ENCODE data around the gene MKRN2.

MKRN2 gene

DNA sequence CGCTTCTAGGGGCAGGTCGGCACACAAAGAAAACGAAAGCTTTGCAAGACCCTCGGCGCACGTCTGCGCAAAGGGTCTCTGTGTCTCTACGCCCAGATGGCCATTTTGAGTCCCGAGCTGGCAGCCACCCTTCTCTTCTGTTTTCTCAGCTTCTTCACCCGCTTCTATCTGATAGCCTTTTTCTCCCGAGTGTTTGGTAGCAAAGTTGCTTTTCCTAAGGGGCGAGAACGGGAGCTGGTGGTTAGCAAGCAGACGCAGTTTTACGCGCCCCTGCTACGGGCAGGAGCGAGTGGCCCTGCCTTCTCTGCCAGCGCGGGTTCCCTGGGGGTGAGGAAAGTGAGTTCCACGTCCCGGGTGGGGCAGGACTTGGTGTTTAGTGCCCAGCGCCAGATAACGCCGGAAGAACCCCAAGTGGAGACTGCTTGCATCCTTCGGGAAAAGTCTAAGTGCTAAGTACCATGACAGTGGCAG is 2.9 kb upstream of the MKRN2 start:
- DNase-seq = peak in 4 of 56 donors; percentile 3 to 14 (median 6)

DNA sequence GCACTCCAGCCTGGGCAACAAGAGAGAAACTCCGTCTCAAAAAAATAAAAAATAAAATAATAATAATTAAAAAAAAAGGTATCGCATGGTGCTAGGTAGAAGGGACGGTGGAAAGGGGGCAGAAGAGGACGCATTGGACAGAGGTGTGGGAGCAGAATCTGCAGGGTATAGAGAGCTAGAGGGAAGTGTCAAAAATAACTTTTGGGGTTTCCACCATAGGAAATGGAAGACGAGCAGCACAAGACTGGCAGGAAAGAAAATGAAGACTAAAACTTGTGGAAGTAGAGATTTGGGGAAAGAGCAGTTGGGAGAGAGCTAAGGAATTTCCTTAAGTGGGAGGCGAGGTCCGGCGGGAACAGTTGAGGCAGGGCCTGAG is 585 bp upstream of the MKRN2 start:
- DNase-seq = no peak

DNA sequence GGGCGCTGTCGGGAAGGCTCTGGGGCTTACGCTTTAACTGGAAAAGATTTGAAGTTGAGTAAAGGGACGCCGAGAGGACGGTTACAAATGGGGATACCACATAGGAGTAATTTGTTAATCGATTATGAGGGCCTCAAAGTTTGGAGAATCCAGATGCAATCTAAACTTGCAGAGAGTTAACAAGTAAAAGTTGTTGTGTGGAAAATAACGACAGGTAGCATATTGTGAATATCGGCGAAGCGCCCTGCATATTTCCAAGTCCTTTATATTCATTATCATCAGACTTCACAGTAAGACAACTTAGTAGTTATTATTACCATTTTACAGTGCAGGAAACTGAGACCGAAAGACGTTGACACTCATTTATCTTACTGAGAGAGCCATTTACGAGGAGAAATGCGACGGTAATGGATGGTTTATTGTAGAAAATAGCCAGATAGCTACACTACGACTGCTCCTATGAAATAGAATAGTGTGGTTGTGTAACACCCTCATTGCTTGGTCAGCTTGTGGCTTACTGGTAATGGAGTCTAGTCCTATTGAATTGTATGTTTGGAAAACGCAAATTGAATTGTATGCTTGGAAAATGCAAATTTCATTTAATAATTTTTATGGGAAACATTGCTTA is 700 bp downstream of the MKRN2 start:
- no peak for DNase-seq

DNA sequence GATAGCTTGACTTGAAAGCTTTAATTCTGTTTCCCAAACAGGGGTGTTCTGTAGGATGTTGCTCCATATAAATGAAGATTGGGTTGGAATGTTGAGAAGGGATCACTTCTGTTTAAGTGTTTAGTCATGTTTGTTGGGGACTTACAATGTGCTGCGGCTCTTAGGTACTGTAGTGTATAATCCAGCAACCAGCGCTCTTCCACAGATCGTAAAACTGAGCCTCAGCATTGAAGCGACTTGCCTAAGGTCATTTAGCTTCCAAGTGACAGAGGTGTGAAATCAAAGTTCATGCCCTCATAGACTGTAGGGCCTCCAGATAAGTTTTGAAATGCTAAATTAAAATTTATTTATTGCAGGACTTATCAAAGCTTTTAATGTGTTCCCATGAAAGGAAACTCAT is 1.8 kb downstream of the MKRN2 start:
- no peak for DNase-seq

DNA sequence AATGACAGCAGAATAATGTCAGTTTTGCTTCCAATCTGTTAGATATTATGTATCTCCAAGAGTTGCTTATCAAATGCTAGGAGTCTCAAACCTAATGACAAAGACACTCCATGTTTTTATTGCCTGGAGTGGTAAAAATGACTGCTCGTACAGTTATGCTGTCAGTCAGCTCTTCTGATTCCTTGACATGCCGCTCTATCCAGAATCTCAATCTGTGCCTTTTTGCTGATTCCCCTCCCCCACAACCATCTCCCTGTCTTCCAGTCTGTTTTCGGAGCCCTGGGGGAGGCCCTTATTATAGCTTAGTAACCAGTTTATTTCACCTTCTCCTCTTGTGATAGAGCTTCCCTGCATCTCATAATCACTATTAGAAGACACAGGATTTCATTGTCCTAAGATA is 2.6 kb downstream of the MKRN2 start:
- DNase-seq = no peak

DNA sequence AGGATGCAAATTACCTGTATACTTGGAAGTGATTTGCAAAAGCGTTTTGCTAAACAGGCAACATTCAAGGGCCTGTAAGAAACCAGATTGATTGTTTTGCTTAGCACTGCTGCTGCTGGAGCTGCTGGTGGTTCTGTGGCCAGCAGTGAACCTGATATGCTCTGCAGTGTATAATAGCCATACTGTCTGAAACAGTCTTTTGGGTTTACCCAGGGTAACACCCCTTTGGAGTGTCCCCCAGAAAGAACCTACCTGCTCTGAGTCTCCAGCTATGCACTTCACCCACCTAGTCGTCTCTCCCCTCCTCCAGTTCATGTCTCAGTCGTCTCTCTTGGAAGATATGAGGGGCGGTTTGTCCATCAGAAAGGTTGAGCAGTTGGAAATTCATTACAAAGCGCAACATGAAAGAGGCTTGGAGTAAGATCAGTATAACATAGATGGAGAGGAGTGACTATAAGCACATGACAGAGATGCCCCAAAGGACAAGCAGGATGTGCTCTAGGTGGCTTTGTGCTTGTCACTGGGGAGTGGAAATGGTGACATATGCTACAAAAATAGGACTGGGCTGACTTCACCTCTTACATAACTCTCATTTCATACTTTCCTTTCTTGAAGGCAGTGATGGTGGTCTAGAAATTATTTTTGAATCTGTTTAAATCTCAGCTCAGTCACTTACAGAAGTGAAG is 3.8 kb downstream of the MKRN2 start:
- no peak for DNase-seq

DNA sequence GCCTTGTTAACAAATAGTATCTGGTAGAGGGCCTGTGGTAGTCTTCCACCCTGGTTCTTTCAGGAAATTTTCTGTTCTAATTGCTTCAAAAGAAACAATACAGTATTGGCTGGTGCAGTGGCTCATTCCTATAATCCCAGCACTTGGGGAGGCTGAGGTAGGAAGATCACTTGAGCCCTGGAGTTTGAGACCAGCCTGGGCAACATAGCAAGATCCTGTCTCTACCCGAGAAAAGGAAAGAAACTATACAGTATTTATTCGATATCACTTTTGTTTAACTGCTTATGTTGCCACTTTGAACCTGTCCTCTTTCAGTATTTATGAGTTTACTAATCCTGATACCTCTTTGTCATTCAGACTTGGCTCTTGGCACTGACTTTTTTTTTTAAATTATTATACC is 4.5 kb downstream of the MKRN2 start:
- no peak for DNase-seq

DNA sequence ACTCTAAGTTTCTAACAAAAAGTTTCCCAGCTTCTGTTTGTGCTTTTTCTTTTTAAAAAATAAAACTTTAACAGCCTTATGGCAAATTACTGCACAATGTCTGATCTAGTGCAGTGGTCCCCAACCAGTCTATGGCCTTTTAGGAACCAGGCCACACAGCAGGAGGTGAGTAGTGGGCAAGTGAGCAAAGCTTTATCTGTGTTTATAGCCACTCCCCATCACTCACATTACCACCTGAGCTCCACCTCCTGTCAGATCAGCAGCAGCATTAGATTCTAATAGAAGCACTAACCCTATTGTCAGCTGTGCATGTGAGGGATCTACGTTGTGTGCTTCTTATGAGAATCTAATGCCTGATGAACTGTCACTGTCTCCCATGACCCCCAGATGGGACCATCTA is 5.6 kb downstream of the MKRN2 start:
- no peak for DNase-seq

DNA sequence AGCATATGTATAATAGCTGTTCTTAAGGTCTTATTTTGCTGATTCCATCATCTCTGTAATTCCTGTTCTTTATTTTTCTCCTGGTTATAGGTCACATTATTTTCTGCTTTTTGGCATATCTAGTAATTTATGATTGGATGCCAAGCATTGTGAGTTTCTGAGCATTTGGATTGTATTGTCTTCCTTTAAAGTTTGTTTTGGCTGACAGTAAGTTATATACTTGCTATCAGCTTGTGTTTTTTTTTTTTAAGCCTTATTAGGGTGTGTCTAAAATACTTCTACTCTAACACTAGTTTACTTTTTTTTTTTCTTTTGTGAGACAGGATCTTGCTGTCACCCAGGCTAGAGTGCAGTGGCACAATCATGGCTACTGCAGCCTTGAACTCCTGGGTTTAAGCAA is 10.1 kb downstream of the MKRN2 start:
- DNase-seq = no peak

DNA sequence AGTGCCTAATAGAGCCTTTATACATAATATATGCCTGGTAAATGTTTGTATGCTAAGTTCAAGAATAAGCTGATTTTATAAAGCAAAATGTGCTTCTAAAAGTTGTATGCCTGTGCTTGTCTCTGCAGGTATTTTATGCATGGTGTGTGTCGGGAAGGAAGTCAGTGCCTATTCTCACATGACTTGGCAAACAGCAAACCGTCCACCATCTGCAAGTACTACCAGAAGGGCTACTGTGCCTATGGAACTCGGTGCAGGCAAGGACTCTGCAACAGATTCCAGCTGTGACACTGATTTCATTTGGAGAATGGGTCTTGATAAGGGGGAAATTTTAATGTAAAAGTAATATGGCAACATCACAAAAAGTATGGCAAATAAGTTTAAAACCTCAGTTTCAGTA is 11.9 kb downstream of the MKRN2 start:
- no peak for DNase-seq

DNA sequence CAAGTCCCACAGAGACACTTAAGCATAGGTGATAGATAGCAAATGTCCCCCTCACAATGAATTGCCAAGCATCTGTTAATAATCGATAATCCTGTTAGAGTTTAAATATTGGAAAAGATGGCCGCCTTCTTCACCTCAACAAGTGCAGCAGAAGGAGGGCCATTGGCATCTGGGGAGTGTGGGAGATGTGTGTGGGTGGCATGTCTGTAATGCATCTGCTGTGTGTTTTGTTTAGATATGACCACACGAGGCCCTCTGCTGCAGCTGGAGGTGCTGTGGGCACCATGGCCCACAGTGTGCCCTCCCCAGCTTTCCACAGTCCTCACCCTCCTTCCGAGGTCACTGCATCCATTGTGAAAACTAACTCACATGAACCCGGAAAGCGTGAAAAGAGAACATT is 12.9 kb downstream of the MKRN2 start:
- DNase-seq = no peak

DNA sequence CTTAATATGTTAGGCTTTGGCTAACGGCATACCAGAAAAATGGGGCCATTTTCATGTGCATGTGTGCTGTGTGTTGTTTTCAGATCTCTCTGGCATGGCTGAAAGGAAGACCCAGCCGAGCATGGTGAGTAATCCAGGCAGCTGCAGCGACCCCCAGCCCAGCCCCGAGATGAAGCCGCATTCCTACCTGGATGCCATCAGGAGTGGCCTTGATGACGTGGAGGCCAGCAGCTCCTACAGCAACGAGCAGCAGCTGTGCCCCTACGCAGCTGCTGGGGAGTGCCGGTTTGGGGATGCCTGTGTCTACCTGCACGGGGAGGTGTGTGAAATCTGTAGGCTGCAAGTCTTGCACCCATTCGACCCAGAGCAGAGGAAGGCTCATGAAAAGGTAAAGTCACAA is 15.1 kb downstream of the MKRN2 start:
- DNase-seq = no peak

DNA sequence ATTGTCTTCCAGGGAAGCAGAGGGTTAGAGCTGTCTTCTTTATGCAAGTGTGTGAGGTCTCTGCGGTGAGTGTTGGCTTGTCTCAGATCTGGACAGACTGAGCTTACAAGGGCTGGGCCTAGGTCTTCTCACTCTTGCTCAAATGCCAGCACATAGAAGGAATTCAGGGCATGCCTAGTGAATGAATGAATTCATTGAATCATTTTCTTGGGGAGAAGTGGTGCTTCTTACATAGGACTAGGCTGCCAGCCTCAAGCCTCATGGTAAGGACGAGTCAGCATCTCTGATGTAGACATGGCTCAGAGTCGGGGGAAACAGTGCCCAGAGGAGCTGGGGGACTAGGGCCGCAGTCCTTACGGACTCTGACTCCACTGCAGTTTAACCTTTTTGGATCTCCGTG is 17.2 kb downstream of the MKRN2 start:
- DNase-seq = no peak

DNA sequence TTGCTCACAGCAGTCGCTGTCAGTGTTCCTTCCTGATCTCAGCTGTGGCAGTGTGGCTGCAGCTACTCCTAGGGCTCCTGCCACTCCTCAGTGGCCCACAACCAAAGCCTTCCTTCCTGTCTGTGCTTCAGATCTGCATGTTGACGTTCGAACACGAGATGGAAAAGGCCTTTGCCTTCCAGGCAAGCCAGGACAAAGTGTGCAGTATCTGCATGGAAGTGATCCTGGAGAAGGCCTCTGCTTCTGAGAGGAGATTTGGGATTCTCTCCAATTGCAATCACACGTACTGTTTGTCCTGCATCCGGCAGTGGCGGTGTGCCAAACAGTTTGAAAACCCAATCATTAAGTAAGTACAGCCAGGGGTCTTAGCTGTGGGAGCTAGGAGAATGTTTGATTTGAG is 17.8 kb downstream of the MKRN2 start:
- no peak for DNase-seq

DNA sequence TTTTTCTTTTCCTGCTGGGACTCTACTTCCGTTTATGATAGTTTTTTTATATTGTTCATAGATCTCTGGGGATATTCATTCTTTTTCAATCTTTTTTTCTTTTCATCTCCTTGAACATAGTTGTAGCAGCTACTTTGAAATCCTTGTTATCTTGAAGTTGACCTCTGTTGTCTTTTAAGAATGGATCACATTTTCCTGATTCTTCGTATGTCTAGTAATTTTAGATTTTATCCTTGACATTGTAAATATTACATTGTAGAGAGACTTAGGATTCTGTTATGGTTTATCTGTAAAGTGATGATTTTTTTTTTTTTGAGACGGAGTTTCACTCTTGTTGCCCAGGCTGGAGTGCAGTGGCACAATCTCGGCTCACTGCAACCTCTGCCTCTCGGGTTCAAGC is 20.5 kb downstream of the MKRN2 start:
- DNase-seq = no peak

DNA sequence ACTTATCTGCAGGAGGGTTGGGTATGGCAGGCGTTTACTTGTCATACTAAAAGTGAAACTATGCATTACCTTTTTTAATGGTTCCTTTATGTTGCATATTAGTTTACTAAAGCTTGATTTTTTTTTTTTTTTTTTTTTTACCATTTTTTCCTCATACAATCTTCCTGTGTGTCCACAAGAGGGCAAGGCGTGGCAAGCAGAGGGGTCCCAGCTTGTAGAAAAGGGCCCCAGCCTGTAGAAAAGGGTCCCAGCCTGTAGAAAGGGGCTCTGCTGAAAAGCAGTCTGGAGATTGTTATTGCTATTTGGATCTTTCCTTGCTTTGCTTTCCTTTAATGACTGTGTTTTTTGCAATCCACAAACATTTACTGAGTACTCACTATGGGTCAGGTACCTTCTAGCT is 21.9 kb downstream of the MKRN2 start:
- no peak for DNase-seq

DNA sequence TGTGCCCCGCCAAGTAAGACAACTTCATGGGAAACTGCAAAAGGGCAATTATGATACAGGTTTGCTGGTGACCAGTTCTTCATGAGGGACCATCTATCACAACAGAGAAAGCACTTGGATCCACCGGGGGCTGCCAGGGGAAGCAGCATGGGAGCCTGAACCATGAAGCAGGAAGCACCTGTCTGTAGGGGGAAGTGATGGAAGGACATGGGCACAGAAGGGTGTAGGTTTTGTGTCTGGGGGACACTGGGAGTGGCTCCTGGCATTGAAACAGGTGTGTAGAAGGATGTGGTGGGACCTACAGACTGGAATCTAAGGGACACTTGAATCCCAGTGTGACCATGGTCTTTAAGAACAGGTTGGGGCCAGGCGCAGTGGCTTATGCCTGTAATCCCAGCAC is 22.6 kb downstream of the MKRN2 start:
- DNase-seq = no peak

DNA sequence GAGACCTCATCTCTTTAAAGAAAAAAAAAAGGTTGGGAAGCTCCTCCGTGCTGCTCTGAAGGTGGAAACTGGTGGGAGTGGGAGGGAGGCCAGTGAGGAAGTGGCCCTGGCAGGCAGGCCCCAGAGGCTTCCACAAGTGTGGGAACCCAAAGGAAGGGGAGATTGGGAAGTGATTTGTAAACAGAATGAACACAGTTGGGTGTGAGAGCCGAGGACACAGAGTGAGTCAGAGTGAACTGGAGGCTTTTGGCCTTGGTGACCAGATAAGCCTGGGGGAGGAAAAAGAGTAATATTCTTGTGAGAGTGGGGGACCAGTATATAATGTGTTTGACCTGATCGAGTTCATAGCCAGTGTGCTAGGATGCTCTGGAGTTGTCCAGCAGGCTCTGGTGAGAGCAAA is 23.0 kb downstream of the MKRN2 start:
- DNase-seq = no peak

DNA sequence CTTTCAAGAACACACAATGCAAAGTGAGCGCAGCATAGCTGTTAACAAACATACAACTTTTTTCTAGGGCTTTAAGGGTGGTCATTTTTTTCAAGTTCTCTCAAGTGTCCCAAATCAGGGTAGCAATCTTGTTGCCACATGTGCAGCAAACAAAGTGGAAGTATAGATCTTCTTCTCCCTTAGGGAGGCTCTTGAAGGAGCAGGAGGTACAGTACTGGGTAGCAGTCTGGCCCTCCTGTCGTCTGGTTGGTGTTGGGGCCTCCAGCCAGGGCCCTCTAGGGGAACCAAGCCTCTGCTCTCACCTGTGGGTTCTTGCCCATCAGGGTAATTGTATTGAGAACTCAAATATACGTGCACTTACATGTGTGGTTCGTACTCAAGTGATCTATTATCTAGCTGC is 25.8 kb downstream of the MKRN2 start:
- DNase-seq = no peak

DNA sequence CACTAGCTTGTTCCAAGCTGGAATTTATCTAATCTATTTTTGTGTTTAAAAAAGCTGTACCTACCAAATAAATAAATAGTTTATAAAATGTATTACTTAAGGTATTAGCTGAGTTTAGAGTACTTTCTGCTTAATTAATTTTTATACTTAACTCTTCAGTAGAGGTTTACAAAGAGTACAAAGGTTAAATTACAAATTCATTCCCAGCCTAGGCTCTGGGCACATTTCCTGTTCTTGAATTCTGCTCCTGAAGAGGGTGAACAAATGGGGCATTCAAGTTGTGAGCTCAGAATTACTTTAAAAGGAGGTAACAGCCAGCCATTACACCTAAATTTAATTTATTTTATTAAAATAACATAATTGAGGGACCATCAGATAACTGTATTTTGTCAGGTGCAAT is 26.4 kb downstream of the MKRN2 start:
- DNase-seq = no peak

DNA sequence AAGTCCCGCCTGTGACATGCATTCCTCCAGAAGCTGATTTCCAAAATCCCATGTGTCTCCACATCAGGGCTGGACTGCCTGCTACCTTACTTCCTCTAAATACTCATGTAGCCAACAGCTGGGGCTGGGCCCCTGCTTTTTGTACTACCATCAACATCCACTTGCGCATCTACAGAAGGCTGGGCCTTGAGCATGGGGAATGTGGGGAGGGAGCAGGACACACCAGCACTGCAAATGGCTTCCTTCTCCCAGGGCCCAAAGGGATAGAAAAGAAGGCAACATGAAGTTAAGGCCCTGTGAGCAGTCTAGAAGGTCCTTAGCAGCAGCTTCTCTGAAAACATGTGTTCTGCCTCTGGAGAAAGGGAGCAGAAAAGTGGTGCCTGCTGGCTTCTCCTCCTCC is 27.2 kb downstream of the MKRN2 start:
- peak in 1 of 56 donors; percentile 4 for DNase-seq

DNA sequence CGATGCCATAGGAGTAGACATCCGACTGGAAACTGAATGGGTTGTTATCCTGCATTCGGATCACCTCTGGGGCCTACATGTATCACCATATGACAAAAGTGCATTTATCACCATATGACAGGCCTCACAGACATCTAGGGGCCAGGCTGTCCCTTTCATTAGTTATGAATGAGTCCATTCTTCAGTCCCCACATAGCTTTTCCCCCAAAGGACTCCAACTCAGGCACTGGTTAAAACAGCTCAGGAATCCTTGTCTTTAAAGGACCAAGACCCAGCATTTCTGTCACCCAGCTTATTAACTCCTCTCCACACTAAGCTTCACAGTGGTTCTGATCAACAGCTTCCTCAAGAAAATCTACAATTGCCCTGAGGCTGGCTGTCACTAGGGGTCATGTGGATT is 28.3 kb downstream of the MKRN2 start:
- DNase-seq = no peak

DNA sequence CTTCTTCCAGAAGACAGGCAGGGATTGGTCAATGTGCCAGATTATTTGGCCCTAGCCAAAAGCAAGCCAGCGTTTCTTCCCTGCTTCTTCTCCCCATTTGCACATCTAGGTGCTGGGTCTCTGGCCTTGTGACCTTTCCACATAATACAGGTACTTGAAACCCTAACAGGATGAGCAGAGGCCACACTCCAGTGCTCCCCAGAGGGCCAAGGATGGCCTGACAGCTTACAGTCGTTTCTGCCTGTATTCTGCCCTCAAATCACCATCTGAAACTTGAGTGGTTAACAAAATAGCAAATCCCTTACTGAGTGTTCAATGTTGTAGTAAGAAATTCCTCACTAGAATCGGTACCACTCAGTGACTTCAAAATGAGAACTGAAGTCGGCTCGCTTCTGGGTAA is 29.1 kb downstream of the MKRN2 start:
- no peak for DNase-seq

DNA sequence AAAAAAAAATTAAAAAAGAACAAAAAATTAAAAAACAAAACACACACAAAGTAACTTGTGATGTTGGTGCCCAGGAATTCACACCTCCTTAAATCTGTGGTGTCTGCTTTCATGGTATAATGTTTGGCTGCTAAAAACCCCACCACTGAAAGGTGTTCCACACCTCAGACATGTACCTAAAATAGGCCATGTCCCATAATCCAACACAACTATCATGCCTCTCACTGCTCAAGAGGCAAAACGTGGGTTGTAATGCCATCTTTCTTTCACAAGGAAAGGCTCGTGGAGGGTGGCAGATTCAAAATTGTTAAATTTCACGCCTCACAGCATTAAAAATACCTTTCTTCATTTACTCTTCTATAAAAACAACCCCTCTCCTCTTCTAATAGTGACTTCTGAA is 29.5 kb downstream of the MKRN2 start:
- DNase-seq = no peak

All from amygdala (tissue), 56 donors.